Osteoblast (primary cell): ENCODE measurements around the gene PSME4. TPM values are rescaled to one million over a fixed set of nuclear protein-coding genes. Genes with fewer than 3 reads are reported as not detected.
A peak's percentile ranks its signal among the peaks of the same experiment; 100 is the strongest.

Experiments
- DNase-seq: peaks from one replicate; pipeline ENCODE4 v3.0.0; 2011; ENCODE audit warnings: low spot score, mixed read lengths; ENCODE audit not compliant: insufficient read length; ENCODE audit errors: missing footprints
- H2AFZ ChIP-seq: 2 replicates; pipeline ENCODE4 v1.6.0; 2011; ENCODE audit warnings: mild to moderate bottlenecking, low read length
- H3K27ac ChIP-seq: 2 replicates; pipeline ENCODE4 v1.5.1; 2011; ENCODE audit warnings: mild to moderate bottlenecking, low read depth, low read length, moderate library complexity
- H3K27me3 ChIP-seq: 2 replicates; pipeline ENCODE4 v1.6.0; 2012; ENCODE audit warnings: mild to moderate bottlenecking, control low read depth, inconsistent platforms, low read length, moderate library complexity; ENCODE audit not compliant: insufficient read depth
- H3K36me3 ChIP-seq: 2 replicates; pipeline ENCODE4 v1.5.1; 2011; ENCODE audit warnings: mild to moderate bottlenecking, low read length, control low read depth, moderate library complexity; ENCODE audit not compliant: insufficient read depth
- H3K4me1 ChIP-seq: 2 replicates; pipeline ENCODE4 v1.5.1; 2011; ENCODE audit warnings: mild to moderate bottlenecking, low read length, control low read depth, moderate library complexity; ENCODE audit not compliant: insufficient read depth
- H3K4me2 ChIP-seq: 2 replicates; pipeline ENCODE4 v1.6.0; 2011; ENCODE audit warnings: mild to moderate bottlenecking, low read length; ENCODE audit not compliant: insufficient read depth
- H3K4me3 ChIP-seq: fragments of 200-600 bp; sonication (generic); 3 replicates; pipeline ENCODE4 v1.5.1; 2012; ENCODE audit warnings: mild to moderate bottlenecking, low read length, inconsistent platforms; ENCODE audit not compliant: insufficient read depth
- H3K79me2 ChIP-seq: 2 replicates; pipeline ENCODE4 v1.6.0; 2012; ENCODE audit warnings: mild to moderate bottlenecking, low read length, control low read depth, inconsistent platforms; ENCODE audit not compliant: insufficient read depth
- H3K9me3 ChIP-seq: 2 replicates; pipeline ENCODE4 v1.5.1; 2011; ENCODE audit warnings: low read depth, low read length, control low read depth
- H4K20me1 ChIP-seq: 2 replicates; pipeline ENCODE4 v1.6.0; 2012; ENCODE audit warnings: mild to moderate bottlenecking, low read length, control low read depth; ENCODE audit not compliant: insufficient read depth
- CTCF ChIP-seq: IDR thresholded peaks from 2 replicates; pipeline ENCODE4 v1.5.1; 2011; ENCODE audit warnings: mild to moderate bottlenecking, low read depth, low read length, moderate library complexity; ENCODE audit errors: extremely low read depth
- total RNA-seq: library from RNA; depleted of rRNA; stranded (reverse); fragments of >200 nt; gene quantifications from 2 replicates; pipeline ENCODE4 v1.2.3, GENCODE V29; 2012

Gene PSME4
- total RNA-seq, 1 donor = 61.9 TPM

GRCh38 chr2:53945538-53945937, 25.3 kb downstream of the PSME4 start:
- no peaks in the 10 kb centered on the region for H3K27me3 ChIP-seq
- no peaks in the 10 kb centered on the region for H3K9me3 ChIP-seq
- no peak overlapping the region for H3K4me2 ChIP-seq
- H2AFZ ChIP-seq = no peak overlapping the region
- peak overlapping the region; percentile 52 for H3K27ac ChIP-seq
- H3K79me2 ChIP-seq = peaks cover 74% of the 10 kb centered on the region
- H4K20me1 ChIP-seq = peaks cover 17% of the 10 kb centered on the region
- no peak for DNase-seq
- no peak overlapping the region for H3K4me3 ChIP-seq
- H3K36me3 ChIP-seq = peaks cover 43% of the 10 kb centered on the region
- TF ChIP-seq CTCF = no peak
- peaks cover 8% of the 10 kb centered on the region for H3K4me1 ChIP-seq

DNA sequence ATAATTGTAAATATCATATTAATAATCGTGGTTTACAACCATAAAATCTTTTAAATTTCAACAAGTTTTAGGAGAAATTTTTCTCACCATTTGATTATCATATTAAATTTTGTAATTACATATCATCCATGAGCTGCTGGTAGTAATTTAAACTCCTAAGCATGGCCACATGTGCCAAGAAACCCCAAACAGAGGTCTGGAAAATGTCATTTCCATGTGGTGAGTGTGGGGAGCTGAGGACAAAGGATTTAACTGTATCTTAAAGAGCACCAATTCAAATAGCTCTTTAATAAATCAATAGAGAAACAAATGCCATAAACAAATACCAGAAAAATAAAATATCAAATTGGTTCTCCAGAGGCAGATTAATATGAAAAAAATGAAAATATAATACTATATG, 26.3 kb downstream of the PSME4 start:
- DNase-seq = no peak
- Histone ChIP-seq H3K27me3 (no peaks in the 10 kb centered on the region), H4K20me1 (peaks cover 13% of the 10 kb centered on the region), H3K27ac (no peak overlapping the region), H3K36me3 (peaks cover 44% of the 10 kb centered on the region), H3K4me2 (no peak overlapping the region), H3K9me3 (no peaks in the 10 kb centered on the region), H3K4me1 (peaks cover 8% of the 10 kb centered on the region), H3K79me2 (peaks cover 70% of the 10 kb centered on the region), H3K4me3 (no peak overlapping the region), H2AFZ (no peak overlapping the region)
- no peak for TF ChIP-seq CTCF

- Histone ChIP-seq H3K4me3 (no peak overlapping the region), H4K20me1 (peaks cover 6% of the 10 kb centered on the region), H2AFZ (no peak overlapping the region), H3K27me3 (no peaks in the 10 kb centered on the region), H3K36me3 (peaks cover 52% of the 10 kb centered on the region), H3K9me3 (no peaks in the 10 kb centered on the region), H3K4me1 (peaks cover 8% of the 10 kb centered on the region), H3K79me2 (peaks cover 61% of the 10 kb centered on the region), H3K27ac (no peak overlapping the region), H3K4me2 (no peak overlapping the region)
- DNase-seq = no peak
- no peak for TF ChIP-seq CTCF
Measured at GRCh38 chr2:53942280-53942679, 28.5 kb downstream of the PSME4 start.

DNA sequence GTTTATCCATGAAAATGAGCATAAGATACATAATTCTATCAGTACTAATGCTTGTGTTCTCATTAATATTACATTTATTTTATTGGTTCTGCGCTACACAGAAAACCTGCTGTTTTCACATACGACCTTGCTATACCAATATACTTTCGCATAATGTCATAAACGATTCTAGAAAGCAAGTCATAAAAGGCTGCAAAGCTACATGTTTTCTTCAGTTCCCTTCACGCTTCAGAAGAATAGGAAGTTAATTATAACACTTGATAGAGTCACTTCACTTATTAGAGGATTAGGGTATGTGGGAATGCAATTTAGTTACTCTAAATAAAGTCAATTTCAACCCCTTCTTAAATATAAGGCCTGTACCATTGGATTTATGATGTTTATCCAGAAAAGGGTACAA, 29.0 kb downstream of the PSME4 start:
- H3K79me2 ChIP-seq = peaks cover 57% of the 10 kb centered on the region
- H2AFZ ChIP-seq = no peak overlapping the region
- H3K9me3 ChIP-seq = no peaks in the 10 kb centered on the region
- no peak overlapping the region for H3K4me3 ChIP-seq
- H3K36me3 ChIP-seq = peaks cover 54% of the 10 kb centered on the region
- H3K4me2 ChIP-seq = no peak overlapping the region
- no peak overlapping the region for H3K27ac ChIP-seq
- peaks cover 8% of the 10 kb centered on the region for H3K4me1 ChIP-seq
- no peaks in the 10 kb centered on the region for H3K27me3 ChIP-seq
- no peak for DNase-seq
- TF ChIP-seq CTCF = no peak
- peaks cover 6% of the 10 kb centered on the region for H4K20me1 ChIP-seq
